Measurements from ENCODE around the gene HLA-DOA. TPM values are rescaled to one million over a fixed set of nuclear protein-coding genes. Genes with fewer than 3 reads are reported as not detected.
A peak's percentile ranks its signal among the peaks of the same experiment; 100 is the strongest.

The HLA-DOA gene
- total and polyA plus RNA-seq, 10 of the 15 experiments (the other 5 are each of a cell fraction or from before 2014, with no cell fraction given): 8.8 to 108 (median 58.3) TPM

DNA sequence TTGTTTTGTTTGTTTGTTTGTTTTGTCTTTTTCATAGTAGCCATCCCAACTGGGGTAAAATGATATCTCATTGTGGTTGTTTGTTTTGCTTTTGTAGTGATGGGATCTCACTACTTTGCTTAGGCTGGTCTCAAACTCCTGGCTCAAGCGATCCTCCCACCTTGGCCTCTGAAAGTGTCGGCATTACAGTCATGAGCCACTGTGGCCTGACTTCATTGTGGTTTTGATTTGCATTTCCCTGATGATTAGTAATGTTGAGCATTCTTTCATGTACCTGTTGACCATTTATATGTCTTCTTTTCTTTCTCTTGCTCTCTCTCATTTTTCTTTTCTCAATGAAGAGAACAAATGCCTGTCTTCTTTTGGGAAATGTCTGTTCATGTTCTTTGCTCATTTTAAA, 30.8 kb upstream of the HLA-DOA start (continued):
- TF ChIP-seq, protein P1, sequence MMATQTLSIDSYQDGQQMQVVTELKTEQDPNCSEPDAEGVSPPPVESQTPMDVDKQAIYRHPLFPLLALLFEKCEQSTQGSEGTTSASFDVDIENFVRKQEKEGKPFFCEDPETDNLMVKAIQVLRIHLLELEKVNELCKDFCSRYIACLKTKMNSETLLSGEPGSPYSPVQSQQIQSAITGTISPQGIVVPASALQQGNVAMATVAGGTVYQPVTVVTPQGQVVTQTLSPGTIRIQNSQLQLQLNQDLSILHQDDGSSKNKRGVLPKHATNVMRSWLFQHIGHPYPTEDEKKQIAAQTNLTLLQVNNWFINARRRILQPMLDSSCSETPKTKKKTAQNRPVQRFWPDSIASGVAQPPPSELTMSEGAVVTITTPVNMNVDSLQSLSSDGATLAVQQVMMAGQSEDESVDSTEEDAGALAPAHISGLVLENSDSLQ (IDR thresholded peaks at IDR 0.05): no peak
- TF ChIP-seq SMARCA5 (IDR thresholded peaks at IDR 0.05): no peak
- TF ChIP-seq, protein P2, sequence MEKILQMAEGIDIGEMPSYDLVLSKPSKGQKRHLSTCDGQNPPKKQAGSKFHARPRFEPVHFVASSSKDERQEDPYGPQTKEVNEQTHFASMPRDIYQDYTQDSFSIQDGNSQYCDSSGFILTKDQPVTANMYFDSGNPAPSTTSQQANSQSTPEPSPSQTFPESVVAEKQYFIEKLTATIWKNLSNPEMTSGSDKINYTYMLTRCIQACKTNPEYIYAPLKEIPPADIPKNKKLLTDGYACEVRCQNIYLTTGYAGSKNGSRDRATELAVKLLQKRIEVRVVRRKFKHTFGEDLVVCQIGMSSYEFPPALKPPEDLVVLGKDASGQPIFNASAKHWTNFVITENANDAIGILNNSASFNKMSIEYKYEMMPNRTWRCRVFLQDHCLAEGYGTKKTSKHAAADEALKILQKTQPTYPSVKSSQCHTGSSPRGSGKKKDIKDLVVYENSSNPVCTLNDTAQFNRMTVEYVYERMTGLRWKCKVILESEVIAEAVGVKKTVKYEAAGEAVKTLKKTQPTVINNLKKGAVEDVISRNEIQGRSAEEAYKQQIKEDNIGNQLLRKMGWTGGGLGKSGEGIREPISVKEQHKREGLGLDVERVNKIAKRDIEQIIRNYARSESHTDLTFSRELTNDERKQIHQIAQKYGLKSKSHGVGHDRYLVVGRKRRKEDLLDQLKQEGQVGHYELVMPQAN (conservative IDR thresholded peaks at IDR 0.05): 0 out of 2 replicates have a peak, but pooled peaks have one; percentile 21
- TF ChIP-seq ZNF274 (IDR thresholded peaks at IDR 0.05; ENCODE audit: insufficient read depth, insufficient read length): no peak
- TF ChIP-seq TCF7 (IDR thresholded peaks at IDR 0.05; ENCODE audit: borderline replicate concordance): no peak
- TF ChIP-seq, protein P3, sequence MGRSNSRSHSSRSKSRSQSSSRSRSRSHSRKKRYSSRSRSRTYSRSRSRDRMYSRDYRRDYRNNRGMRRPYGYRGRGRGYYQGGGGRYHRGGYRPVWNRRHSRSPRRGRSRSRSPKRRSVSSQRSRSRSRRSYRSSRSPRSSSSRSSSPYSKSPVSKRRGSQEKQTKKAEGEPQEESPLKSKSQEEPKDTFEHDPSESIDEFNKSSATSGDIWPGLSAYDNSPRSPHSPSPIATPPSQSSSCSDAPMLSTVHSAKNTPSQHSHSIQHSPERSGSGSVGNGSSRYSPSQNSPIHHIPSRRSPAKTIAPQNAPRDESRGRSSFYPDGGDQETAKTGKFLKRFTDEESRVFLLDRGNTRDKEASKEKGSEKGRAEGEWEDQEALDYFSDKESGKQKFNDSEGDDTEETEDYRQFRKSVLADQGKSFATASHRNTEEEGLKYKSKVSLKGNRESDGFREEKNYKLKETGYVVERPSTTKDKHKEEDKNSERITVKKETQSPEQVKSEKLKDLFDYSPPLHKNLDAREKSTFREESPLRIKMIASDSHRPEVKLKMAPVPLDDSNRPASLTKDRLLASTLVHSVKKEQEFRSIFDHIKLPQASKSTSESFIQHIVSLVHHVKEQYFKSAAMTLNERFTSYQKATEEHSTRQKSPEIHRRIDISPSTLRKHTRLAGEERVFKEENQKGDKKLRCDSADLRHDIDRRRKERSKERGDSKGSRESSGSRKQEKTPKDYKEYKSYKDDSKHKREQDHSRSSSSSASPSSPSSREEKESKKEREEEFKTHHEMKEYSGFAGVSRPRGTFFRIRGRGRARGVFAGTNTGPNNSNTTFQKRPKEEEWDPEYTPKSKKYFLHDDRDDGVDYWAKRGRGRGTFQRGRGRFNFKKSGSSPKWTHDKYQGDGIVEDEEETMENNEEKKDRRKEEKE (IDR thresholded peaks at IDR 0.05): no peak
- TF ChIP-seq MXI1 (IDR thresholded peaks at IDR 0.05; ENCODE audit: low read depth, low read length): no peak
- TF ChIP-seq, protein P4, sequence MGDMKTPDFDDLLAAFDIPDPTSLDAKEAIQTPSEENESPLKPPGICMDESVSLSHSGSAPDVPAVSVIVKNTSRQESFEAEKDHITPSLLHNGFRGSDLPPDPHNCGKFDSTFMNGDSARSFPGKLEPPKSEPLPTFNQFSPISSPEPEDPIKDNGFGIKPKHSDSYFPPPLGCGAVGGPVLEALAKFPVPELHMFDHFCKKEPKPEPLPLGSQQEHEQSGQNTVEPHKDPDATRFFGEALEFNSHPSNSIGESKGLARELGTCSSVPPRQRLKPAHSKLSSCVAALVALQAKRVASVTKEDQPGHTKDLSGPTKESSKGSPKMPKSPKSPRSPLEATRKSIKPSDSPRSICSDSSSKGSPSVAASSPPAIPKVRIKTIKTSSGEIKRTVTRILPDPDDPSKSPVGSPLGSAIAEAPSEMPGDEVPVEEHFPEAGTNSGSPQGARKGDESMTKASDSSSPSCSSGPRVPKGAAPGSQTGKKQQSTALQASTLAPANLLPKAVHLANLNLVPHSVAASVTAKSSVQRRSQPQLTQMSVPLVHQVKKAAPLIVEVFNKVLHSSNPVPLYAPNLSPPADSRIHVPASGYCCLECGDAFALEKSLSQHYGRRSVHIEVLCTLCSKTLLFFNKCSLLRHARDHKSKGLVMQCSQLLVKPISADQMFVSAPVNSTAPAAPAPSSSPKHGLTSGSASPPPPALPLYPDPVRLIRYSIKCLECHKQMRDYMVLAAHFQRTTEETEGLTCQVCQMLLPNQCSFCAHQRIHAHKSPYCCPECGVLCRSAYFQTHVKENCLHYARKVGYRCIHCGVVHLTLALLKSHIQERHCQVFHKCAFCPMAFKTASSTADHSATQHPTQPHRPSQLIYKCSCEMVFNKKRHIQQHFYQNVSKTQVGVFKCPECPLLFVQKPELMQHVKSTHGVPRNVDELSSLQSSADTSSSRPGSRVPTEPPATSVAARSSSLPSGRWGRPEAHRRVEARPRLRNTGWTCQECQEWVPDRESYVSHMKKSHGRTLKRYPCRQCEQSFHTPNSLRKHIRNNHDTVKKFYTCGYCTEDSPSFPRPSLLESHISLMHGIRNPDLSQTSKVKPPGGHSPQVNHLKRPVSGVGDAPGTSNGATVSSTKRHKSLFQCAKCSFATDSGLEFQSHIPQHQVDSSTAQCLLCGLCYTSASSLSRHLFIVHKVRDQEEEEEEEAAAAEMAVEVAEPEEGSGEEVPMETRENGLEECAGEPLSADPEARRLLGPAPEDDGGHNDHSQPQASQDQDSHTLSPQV (IDR thresholded peaks at IDR 0.05): no peak
- TF ChIP-seq, protein P5, sequence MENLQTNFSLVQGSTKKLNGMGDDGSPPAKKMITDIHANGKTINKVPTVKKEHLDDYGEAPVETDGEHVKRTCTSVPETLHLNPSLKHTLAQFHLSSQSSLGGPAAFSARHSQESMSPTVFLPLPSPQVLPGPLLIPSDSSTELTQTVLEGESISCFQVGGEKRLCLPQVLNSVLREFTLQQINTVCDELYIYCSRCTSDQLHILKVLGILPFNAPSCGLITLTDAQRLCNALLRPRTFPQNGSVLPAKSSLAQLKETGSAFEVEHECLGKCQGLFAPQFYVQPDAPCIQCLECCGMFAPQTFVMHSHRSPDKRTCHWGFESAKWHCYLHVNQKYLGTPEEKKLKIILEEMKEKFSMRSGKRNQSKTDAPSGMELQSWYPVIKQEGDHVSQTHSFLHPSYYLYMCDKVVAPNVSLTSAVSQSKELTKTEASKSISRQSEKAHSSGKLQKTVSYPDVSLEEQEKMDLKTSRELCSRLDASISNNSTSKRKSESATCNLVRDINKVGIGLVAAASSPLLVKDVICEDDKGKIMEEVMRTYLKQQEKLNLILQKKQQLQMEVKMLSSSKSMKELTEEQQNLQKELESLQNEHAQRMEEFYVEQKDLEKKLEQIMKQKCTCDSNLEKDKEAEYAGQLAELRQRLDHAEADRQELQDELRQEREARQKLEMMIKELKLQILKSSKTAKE (IDR thresholded peaks at IDR 0.05; ENCODE audit: low read depth, poor library complexity, severe bottlenecking): peak; percentile 21
- TF ChIP-seq EED (IDR thresholded peaks at IDR 0.05; ENCODE audit: low read depth): no peak
- no peak for TF ChIP-seq HDAC2 (IDR thresholded peaks at IDR 0.05)
- TF ChIP-seq, protein P6, sequence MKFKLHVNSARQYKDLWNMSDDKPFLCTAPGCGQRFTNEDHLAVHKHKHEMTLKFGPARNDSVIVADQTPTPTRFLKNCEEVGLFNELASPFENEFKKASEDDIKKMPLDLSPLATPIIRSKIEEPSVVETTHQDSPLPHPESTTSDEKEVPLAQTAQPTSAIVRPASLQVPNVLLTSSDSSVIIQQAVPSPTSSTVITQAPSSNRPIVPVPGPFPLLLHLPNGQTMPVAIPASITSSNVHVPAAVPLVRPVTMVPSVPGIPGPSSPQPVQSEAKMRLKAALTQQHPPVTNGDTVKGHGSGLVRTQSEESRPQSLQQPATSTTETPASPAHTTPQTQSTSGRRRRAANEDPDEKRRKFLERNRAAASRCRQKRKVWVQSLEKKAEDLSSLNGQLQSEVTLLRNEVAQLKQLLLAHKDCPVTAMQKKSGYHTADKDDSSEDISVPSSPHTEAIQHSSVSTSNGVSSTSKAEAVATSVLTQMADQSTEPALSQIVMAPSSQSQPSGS (IDR thresholded peaks at IDR 0.05; ENCODE audit: low read length): 0 out of 2 replicates have a peak, but pooled peaks have one; percentile 29
- TF ChIP-seq ASH2L (IDR thresholded peaks at IDR 0.05; ENCODE audit: borderline replicate concordance, low read depth): no peak
- peak; percentile 93 for TF ChIP-seq RUNX3 (IDR thresholded peaks at IDR 0.05; ENCODE audit: low read length)
- peak; percentile 45; the same call in 1 of the 2 replicates for TF ChIP-seq NBN (IDR thresholded peaks at IDR 0.05)
